Activated naive CD8-positive, alpha-beta T cell (primary cell): ENCODE measurements around the gene SLC44A4.
"Not testable (repeated sequence)": the region's sequence is repeated elsewhere in the genome, so short reads cannot be mapped to it uniquely, and the experiment has no call there.

Experiments
- H3K27ac Mint-ChIP-seq: one replicate; pipeline ENCODE4 v1.8.0; 2021; ENCODE audit warnings: mixed read lengths
- H3K27me3 Mint-ChIP-seq: one replicate; pipeline ENCODE4 v1.8.0; 2021; ENCODE audit warnings: mixed read lengths
- H3K36me3 Mint-ChIP-seq: one replicate; pipeline ENCODE4 v1.8.0; 2021; ENCODE audit warnings: mixed read lengths
- H3K4me1 Mint-ChIP-seq: one replicate; pipeline ENCODE4 v1.8.0; 2021; ENCODE audit warnings: low read depth, mixed read lengths
- H3K4me3 Mint-ChIP-seq: one replicate; pipeline ENCODE4 v1.8.0; 2021; ENCODE audit warnings: mild to moderate bottlenecking, mixed read lengths
- H3K9me3 Mint-ChIP-seq: one replicate; pipeline ENCODE4 v1.8.0; 2021; ENCODE audit warnings: low read depth, mixed read lengths

SLC44A4 gene

GRCh38 chr6:31862344-31863235, 16.2 kb downstream of the SLC44A4 start, which contains the start of gene NEU1:
TSS of gene NEU1 (minus strand) at chr6:31862821. CDS start at chr6:31862776, 45 bp downstream.
- H3K9me3 Mint-ChIP-seq: no peaks in the 10 kb centered on the region
- H3K36me3 Mint-ChIP-seq: no peaks in the 10 kb centered on the region
- peak within 1 kb of the TSS; percentile 90 for H3K27ac Mint-ChIP-seq
- peak within 1 kb of the TSS; percentile 94 for H3K4me3 Mint-ChIP-seq
- H3K27me3 Mint-ChIP-seq: no peaks in the 10 kb centered on the region
- H3K4me1 Mint-ChIP-seq: peaks cover 21% of the 10 kb centered on the region

- Mint-ChIP-seq H3K4me3 (peak overlapping the region; percentile 94), H3K27me3 (no peaks in the 10 kb centered on the region), H3K36me3 (peaks cover under 1% of the 10 kb centered on the region), H3K9me3 (no peaks in the 10 kb centered on the region), H3K4me1 (peaks cover 21% of the 10 kb centered on the region), H3K27ac (peak overlapping the region; percentile 90)
Observed at GRCh38 chr6:31861919-31862343, 16.9 kb downstream of the SLC44A4 start.

GRCh38 chr6:31861150-31861549, 17.6 kb downstream of the SLC44A4 start:
- peaks cover 2% of the 10 kb centered on the region for H3K36me3 Mint-ChIP-seq
- no peaks in the 10 kb centered on the region for H3K27me3 Mint-ChIP-seq
- no peaks in the 10 kb centered on the region for H3K9me3 Mint-ChIP-seq
- H3K4me1 Mint-ChIP-seq: peaks cover 21% of the 10 kb centered on the region
- no peak overlapping the region for H3K27ac Mint-ChIP-seq
- H3K4me3 Mint-ChIP-seq: peak overlapping the region; percentile 94

GRCh38 chr6:31860349-31860748, 18.4 kb downstream of the SLC44A4 start:
- H3K27me3 Mint-ChIP-seq: no peaks in the 10 kb centered on the region
- H3K36me3 Mint-ChIP-seq: peaks cover 2% of the 10 kb centered on the region
- no peak overlapping the region for H3K27ac Mint-ChIP-seq
- H3K4me3 Mint-ChIP-seq: no peak overlapping the region
- H3K4me1 Mint-ChIP-seq: peaks cover 21% of the 10 kb centered on the region
- no peaks in the 10 kb centered on the region for H3K9me3 Mint-ChIP-seq

DNA sequence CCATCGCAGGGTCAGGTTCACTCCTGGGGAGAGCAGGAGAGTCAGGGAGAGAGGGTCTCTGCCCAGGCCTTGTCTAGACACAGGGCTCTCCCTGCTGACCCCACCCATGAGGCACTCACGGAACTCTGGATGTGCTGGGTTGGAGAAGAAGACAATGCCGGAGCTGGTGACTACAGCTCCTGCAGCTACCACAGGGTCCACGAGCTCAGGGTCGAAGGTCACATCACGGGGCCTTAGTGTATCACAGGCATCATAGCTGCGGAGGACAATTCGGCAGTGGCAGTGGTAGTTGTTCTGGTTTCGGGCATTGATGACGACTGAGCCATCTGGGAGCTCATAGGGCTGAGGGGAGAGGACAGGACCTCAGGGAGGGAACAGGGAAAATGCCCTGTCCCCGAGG, 18.9 kb downstream of the SLC44A4 start:
- H3K36me3 Mint-ChIP-seq: peaks cover 2% of the 10 kb centered on the region
- peaks cover 21% of the 10 kb centered on the region for H3K4me1 Mint-ChIP-seq
- H3K9me3 Mint-ChIP-seq: no peaks in the 10 kb centered on the region
- H3K27me3 Mint-ChIP-seq: no peaks in the 10 kb centered on the region
- H3K27ac Mint-ChIP-seq: no peak overlapping the region
- no peak overlapping the region for H3K4me3 Mint-ChIP-seq

DNA sequence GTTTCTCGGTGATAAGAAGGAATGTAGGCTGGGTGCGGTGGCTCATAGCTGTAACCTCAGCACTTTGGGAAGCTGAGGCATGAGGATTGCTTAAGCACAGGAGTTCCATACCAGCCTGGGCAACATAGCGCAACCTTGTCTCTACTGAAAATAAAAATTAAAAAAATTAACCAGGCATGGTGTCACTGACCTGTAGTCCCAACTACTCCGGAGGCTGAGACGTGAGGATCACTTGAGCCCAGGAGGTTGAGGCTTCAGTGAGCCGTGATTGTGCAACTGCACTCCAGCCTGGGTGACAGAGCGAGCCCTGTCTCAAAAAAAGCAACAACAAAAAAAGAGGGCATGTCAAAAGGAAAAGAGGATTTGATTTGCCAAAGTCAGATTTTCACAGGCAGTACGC, 20.1 kb downstream of the SLC44A4 start:
- H3K36me3 Mint-ChIP-seq: peaks cover 2% of the 10 kb centered on the region
- no peaks in the 10 kb centered on the region for H3K9me3 Mint-ChIP-seq
- no peak overlapping the region for H3K27ac Mint-ChIP-seq
- no peaks in the 10 kb centered on the region for H3K27me3 Mint-ChIP-seq
- peaks cover 20% of the 10 kb centered on the region for H3K4me1 Mint-ChIP-seq
- H3K4me3 Mint-ChIP-seq: no peak overlapping the region

GRCh38 chr6:31857774-31858173, 21.0 kb downstream of the SLC44A4 start:
- H3K36me3 Mint-ChIP-seq, H3K4me3 Mint-ChIP-seq, H3K27ac Mint-ChIP-seq, H3K9me3 Mint-ChIP-seq, H3K27me3 Mint-ChIP-seq: not testable (repeated sequence)
- H3K4me1 Mint-ChIP-seq: peaks cover 16% of the 10 kb centered on the region

- H3K4me1 Mint-ChIP-seq, H3K27ac Mint-ChIP-seq, H3K4me3 Mint-ChIP-seq, H3K36me3 Mint-ChIP-seq, H3K9me3 Mint-ChIP-seq, H3K27me3 Mint-ChIP-seq: not testable (repeated sequence)
Observed at GRCh38 chr6:31851980-31852718, 26.6 kb downstream of the SLC44A4 start.

DNA sequence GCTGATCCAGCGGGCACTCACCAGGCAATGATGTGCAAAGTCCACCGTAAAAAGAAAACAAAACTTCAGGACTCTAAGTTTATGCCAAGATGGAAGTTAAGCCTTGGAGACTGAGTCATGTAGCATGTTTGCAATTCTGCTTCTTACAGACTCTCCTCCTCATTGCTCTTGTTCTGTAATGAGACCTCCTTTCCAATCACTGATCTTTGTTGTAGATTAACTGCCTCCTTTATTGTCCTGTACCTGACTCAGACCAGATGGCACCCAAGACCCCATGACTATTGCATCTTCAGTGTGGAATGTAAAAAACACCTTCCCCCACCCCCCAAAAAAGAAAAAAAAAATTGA, 27.3 kb downstream of the SLC44A4 start:
- Mint-ChIP-seq H3K4me1 (no peaks in the 10 kb centered on the region), H3K4me3 (no peak overlapping the region), H3K27ac (no peak overlapping the region), H3K27me3 (no peaks in the 10 kb centered on the region), H3K9me3 (no peaks in the 10 kb centered on the region), H3K36me3 (no peaks in the 10 kb centered on the region)

DNA sequence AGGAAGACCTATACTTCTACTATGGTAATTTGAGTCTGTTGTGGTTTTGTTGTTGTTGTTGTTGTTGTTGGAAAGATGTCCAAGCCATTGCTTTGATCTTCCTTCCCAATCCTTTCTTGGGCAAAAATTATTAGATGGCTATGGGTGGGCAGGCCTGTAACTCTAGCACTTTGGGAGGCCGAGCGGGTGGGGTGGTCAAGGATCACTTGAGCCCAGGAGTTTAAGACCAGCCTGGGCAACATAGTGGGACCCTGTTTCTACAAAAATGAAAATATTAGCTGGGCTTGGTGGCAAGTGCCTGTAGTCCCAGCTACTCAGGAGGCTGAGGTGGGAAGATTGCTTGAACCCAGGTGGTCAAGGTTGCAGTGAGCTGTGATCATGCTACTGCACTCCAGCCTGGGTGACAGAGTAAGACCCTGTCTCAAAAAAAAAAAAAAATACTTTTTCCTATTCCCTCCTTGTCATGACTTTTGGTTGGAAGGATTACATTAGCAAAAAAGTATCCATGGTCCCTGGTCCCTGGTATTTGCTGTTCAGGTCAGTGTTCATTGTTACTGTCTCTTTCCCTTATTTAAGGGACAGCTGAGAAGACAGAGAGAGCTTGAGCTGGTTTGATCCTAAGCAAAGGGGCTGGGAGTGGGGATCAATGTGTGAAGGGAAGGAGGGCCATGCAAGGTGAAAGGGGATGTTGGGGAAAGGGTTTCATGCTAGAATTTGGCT, 27.9 kb downstream of the SLC44A4 start:
- H3K4me3 Mint-ChIP-seq: no peak overlapping the region
- H3K36me3 Mint-ChIP-seq: no peaks in the 10 kb centered on the region
- H3K4me1 Mint-ChIP-seq: no peaks in the 10 kb centered on the region
- H3K27ac Mint-ChIP-seq: no peak overlapping the region
- no peaks in the 10 kb centered on the region for H3K9me3 Mint-ChIP-seq
- H3K27me3 Mint-ChIP-seq: no peaks in the 10 kb centered on the region

DNA sequence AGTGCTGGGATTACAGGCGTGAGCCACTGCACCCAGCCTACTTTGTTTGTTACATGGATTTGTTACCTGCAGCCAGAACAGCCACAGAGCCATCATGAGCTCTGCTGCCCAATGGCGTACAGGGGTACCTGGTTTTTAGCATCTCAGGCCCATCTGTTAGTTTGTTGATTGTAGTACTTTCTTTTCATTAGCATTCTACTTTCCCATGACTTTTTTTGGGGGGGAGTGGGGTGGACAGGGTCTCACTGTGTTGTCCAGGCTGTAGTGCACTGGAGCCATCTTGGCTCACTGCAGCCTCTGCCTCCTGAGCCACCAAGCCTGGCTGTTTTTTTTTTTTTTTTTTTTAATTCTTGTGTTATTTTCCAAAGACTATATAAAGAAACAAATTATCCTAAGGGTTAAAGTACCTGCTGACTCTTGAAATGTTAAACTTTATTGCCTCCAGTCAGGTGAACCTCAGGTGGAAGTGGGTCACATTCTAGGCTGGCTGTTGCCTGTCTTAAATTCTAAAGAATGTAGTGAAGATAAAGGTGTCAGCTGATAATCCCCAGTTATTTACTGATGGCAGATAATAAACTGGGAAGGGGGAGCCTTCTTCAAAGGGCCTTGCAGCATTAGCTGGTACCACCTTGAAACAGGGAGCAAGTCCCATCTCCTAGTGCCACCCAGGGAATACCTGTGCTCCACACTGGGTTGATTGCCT, 31.4 kb downstream of the SLC44A4 start:
- Mint-ChIP-seq H3K27ac (no peak overlapping the region), H3K4me3 (no peak overlapping the region)

GRCh38 chr6:31844507-31844906, 34.3 kb downstream of the SLC44A4 start:
- Mint-ChIP-seq H3K9me3 (no peaks in the 10 kb centered on the region), H3K4me1 (peaks cover 2% of the 10 kb centered on the region), H3K27ac (no peak overlapping the region), H3K4me3 (no peak overlapping the region), H3K27me3 (no peaks in the 10 kb centered on the region), H3K36me3 (peaks cover 3% of the 10 kb centered on the region)

More for the DNA sequence above, 31.4 kb downstream of the SLC44A4 start:
- H3K36me3 Mint-ChIP-seq: no peaks in the 10 kb centered on the region
- H3K9me3 Mint-ChIP-seq: no peaks in the 10 kb centered on the region
- no peaks in the 10 kb centered on the region for H3K27me3 Mint-ChIP-seq
- no peaks in the 10 kb centered on the region for H3K4me1 Mint-ChIP-seq

GRCh38 chr6:31842053-31842452, 36.7 kb downstream of the SLC44A4 start:
- H3K9me3 Mint-ChIP-seq: no peaks in the 10 kb centered on the region
- no peak overlapping the region for H3K27ac Mint-ChIP-seq
- no peak overlapping the region for H3K4me3 Mint-ChIP-seq
- H3K36me3 Mint-ChIP-seq: peaks cover 14% of the 10 kb centered on the region
- peaks cover 15% of the 10 kb centered on the region for H3K4me1 Mint-ChIP-seq
- H3K27me3 Mint-ChIP-seq: no peaks in the 10 kb centered on the region

- not testable (repeated sequence) for H3K27me3 Mint-ChIP-seq, H3K9me3 Mint-ChIP-seq
- peak overlapping the region; percentile 77 for H3K27ac Mint-ChIP-seq
- peak overlapping the region; percentile 92 for H3K4me3 Mint-ChIP-seq
- H3K4me1 Mint-ChIP-seq: peaks cover 19% of the 10 kb centered on the region
- peaks cover 31% of the 10 kb centered on the region for H3K36me3 Mint-ChIP-seq
Observed at GRCh38 chr6:31839779-31840126, 39.0 kb downstream of the SLC44A4 start.
